Subcutaneous abdominal adipose tissue (tissue), 5 donors: ENCODE results near the gene SHC2.

Experiments used
- H3K27ac ChIP-seq: one replicate; pipeline ENCODE4 v1.7.0; 2013; ENCODE audit warnings: low read depth, mild to moderate bottlenecking, inconsistent platforms, low read length, moderate library complexity
- H3K27me3 ChIP-seq, 5 donors: one replicate each; pipeline ENCODE4 v1.7.0; 2013; ENCODE audit warnings: low read length in 5 of 5, inconsistent platforms in 1 of 5; ENCODE audit not compliant: control insufficient read depth in 5 of 5, insufficient read depth in 4 of 5
- H3K36me3 ChIP-seq, 5 donors: one replicate each; pipeline ENCODE4 v1.7.0; 2013; ENCODE audit warnings: low read length in 5 of 5; ENCODE audit not compliant: control insufficient read depth in 5 of 5, insufficient read depth in 5 of 5
- H3K4me1 ChIP-seq, 5 donors: one replicate each; pipeline ENCODE4 v1.7.0; 2013; ENCODE audit warnings: low read length in 5 of 5, mild to moderate bottlenecking in 3 of 5, moderate library complexity in 1 of 5; ENCODE audit not compliant: control insufficient read depth in 5 of 5, insufficient read depth in 5 of 5
- H3K4me3 ChIP-seq, 5 donors: one replicate each; pipeline ENCODE4 v1.7.0; 2013; ENCODE audit warnings: low read length in 5 of 5, low read depth in 1 of 5
- H3K9ac ChIP-seq, 5 donors: one replicate each; pipeline ENCODE4 v1.7.0; 2013; ENCODE audit warnings: low read length in 5 of 5, mild to moderate bottlenecking in 4 of 5, moderate library complexity in 3 of 5
- H3K9me3 ChIP-seq, 5 donors: one replicate each; pipeline ENCODE4 v1.7.0; 2013; ENCODE audit warnings: low read length in 5 of 5; ENCODE audit not compliant: control insufficient read depth in 5 of 5
- donor health status: healthy.
- donor health status: healthy.
- donor health status: healthy.
- donor health status: healthy.
- donor health status: healthy.

SHC2 gene

DNA sequence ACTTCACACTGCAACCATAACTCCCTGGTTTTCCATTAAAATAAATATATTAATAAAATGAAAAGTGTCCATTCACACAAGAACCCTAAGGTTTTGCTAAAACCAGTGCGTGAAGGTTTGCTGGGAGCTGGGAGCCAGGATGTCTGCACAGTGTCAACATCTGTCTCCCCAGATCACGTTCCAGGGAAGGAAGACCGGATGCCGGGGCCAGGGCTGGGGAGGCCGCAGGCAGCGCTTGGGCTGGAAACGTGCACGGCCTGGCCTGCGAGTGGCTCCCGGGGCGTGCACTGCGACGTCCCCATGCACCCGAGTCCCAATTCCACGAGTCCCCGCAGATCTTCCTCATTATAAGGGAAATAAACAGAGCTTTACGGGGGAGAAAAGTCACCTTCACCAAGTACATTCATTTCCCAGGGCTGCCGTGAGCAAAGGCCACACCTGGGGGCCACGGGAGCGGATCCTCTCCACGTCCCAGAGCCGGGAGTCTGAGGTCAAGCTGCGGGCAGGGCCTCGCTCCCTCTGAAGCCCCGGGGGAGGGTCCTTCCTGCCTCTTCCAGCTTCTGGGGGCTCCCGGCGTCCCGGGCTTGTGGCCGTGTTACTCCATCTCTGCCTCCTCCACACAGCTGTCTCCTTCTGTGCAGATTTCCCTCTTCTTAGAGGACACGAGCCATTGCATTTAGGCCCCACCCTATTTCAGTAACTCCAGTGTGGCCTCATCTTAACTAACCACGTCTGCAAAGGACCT is 12.8 kb downstream of the SHC2 start:
- H3K4me3 ChIP-seq, result no peak overlapping the region
- no peak overlapping the region for H3K9ac ChIP-seq
- peaks cover 0 to 4% (median 0%) of the 10 kb centered on the region in 5 donors for H3K9me3 ChIP-seq
- no peaks in the 10 kb centered on the region for H3K27me3 ChIP-seq
- no peak overlapping the region for H3K27ac ChIP-seq
- H3K36me3 ChIP-seq, result peaks cover 0 to 3% (median 0%) of the 10 kb centered on the region in 5 donors
- peaks cover 0 to 10% (median 0%) of the 10 kb centered on the region in 5 donors for H3K4me1 ChIP-seq

- peaks cover 0 to 3% (median 0%) of the 10 kb centered on the region in 5 donors for H3K36me3 ChIP-seq
- H3K4me3 ChIP-seq, result no peak overlapping the region
- no peaks in the 10 kb centered on the region for H3K27me3 ChIP-seq
- peaks cover 0 to 10% (median 0%) of the 10 kb centered on the region in 5 donors for H3K4me1 ChIP-seq
- peaks cover 0 to 4% (median 0%) of the 10 kb centered on the region in 5 donors for H3K9me3 ChIP-seq
- H3K9ac ChIP-seq, result no peak overlapping the region
- no peak overlapping the region for H3K27ac ChIP-seq
These were observed 13.8 kb downstream of the SHC2 start for GRCh38 chr19:447064-447426.

GRCh38 chr19:444677-445210 is 16.1 kb downstream of the SHC2 start:
- Histone ChIP-seq H3K27ac (no peak overlapping the region), H3K36me3 (peaks cover 0 to 3% (median 0%) of the 10 kb centered on the region in 5 donors), H3K9me3 (no peaks in the 10 kb centered on the region), H3K9ac (no peak overlapping the region), H3K4me1 (peaks cover 0 to 20% (median 14%) of the 10 kb centered on the region in 5 donors), H3K4me3 (no peak overlapping the region), H3K27me3 (no peaks in the 10 kb centered on the region)

GRCh38 chr19:443005-443404 is 17.8 kb downstream of the SHC2 start:
- H3K9ac ChIP-seq, result no peak overlapping the region
- peaks cover 0 to 16% (median 14%) of the 10 kb centered on the region in 5 donors for H3K4me1 ChIP-seq
- no peaks in the 10 kb centered on the region for H3K27me3 ChIP-seq
- no peak overlapping the region for H3K27ac ChIP-seq
- H3K9me3 ChIP-seq, result no peaks in the 10 kb centered on the region
- H3K36me3 ChIP-seq, result peaks cover 0 to 7% (median 0%) of the 10 kb centered on the region in 5 donors
- H3K4me3 ChIP-seq, result no peak overlapping the region

GRCh38 chr19:442085-442484 is 18.7 kb downstream of the SHC2 start:
- peaks cover 0 to 14% (median 10%) of the 10 kb centered on the region in 5 donors for H3K4me1 ChIP-seq
- H3K36me3 ChIP-seq, result peaks cover 0 to 10% (median under 1%) of the 10 kb centered on the region in 5 donors
- no peaks in the 10 kb centered on the region for H3K9me3 ChIP-seq
- H3K27me3 ChIP-seq, result peaks cover 0 to 4% (median 0%) of the 10 kb centered on the region in 5 donors
- no peak overlapping the region for H3K9ac ChIP-seq
- H3K27ac ChIP-seq, result no peak overlapping the region
- no peak overlapping the region for H3K4me3 ChIP-seq

DNA sequence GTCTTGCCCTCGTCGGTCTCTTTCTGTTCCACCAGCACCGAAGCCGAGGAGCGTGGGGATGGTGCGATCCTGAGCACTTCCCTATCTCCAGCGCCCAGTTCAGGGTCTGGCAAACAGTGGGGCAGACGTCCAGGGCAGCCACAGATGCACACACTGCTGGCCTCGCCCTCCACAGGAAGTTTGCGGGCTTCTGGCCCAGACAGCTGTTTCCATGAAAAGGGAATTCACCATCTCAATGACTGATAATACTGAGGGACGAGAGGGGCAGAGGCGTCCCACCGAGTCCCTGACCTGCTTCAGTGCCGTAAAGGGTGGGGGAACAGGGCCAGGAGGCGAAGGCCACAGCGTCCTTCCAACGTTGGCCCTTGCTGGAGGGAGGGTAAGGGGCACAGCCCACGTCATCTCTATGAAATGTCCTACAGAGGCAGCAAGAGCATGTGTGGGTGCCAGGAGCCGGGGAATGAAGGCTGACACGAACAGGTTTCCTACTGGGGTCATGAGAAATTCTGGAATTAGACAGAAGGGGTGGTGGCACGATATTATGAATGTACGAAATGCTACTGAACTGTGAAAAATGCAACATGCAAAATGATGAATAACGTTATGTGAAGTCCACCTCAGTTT is 19.5 kb downstream of the SHC2 start:
- no peak overlapping the region for H3K4me3 ChIP-seq
- no peak overlapping the region for H3K27ac ChIP-seq
- H3K9me3 ChIP-seq, result no peaks in the 10 kb centered on the region
- H3K36me3 ChIP-seq, result peaks cover 0 to 14% (median 4%) of the 10 kb centered on the region in 5 donors
- H3K27me3 ChIP-seq, result peaks cover 0 to 9% (median 0%) of the 10 kb centered on the region in 5 donors
- peaks cover 0 to 14% (median 10%) of the 10 kb centered on the region in 5 donors for H3K4me1 ChIP-seq
- no peak overlapping the region for H3K9ac ChIP-seq

GRCh38 chr19:440391-441212 is 20.2 kb downstream of the SHC2 start:
- Histone ChIP-seq H3K36me3 (peaks cover 0 to 14% (median 4%) of the 10 kb centered on the region in 5 donors), H3K27me3 (peaks cover 0 to 9% (median 0%) of the 10 kb centered on the region in 5 donors), H3K27ac (no peak overlapping the region), H3K9ac (no peak overlapping the region), H3K4me3 (no peak overlapping the region), H3K4me1 (peaks cover 0 to 14% (median 10%) of the 10 kb centered on the region in 5 donors), H3K9me3 (no peaks in the 10 kb centered on the region)

GRCh38 chr19:439167-439900 is 21.5 kb downstream of the SHC2 start:
- H3K9me3 ChIP-seq, result no peaks in the 10 kb centered on the region
- H3K27me3 ChIP-seq, result peaks cover 0 to 9% (median 0%) of the 10 kb centered on the region in 5 donors
- peaks cover 0 to 14% (median 7%) of the 10 kb centered on the region in 5 donors for H3K36me3 ChIP-seq

DNA sequence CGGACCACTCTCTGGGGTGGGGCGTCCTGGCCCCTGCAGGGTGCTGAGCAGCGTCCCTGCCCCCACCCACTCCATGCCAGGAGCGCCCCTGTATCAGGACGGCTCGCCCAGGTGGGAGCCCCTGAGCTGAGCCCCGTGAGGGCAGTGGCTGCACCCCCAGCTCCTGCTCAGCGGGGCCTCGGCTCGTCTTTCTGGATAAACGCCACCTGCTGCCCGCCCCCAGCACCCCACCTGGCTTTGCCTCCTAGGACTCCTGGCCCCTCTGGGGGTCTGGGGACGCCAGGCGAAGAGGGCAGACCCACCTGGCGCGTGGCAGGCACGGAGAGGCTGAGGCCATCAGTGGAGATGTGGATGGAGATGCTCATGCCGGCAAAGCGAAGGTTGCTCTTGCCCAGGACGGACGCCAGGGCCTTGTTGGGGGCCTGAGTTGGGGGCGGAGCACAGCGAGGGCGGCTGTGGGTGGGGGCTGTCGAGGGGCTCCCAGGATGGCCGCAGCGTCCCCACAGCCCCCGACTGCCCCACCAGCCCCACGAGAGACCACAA is 22.3 kb downstream of the SHC2 start:
- Histone ChIP-seq H3K27ac (no peak overlapping the region), H3K9ac (no peak overlapping the region)

More at GRCh38 chr19:439167-439900, 21.5 kb downstream of the SHC2 start:
- peaks cover 0 to 14% (median 10%) of the 10 kb centered on the region in 5 donors for H3K4me1 ChIP-seq
- H3K4me3 ChIP-seq, result no peak overlapping the region
- no peak overlapping the region for H3K9ac ChIP-seq
- no peak overlapping the region for H3K27ac ChIP-seq

More for the DNA sequence above, 22.3 kb downstream of the SHC2 start:
- peaks cover 0 to 9% (median 0%) of the 10 kb centered on the region in 5 donors for H3K27me3 ChIP-seq
- H3K4me3 ChIP-seq, result no peak overlapping the region
- H3K9me3 ChIP-seq, result no peaks in the 10 kb centered on the region
- H3K4me1 ChIP-seq, result peaks cover 0 to 14% (median 10%) of the 10 kb centered on the region in 5 donors
- peaks cover 0 to 17% (median 11%) of the 10 kb centered on the region in 5 donors for H3K36me3 ChIP-seq
